NCI-H345 treated with DMSO at 0.1 percent for 48 hours (cell line): ENCODE measurements around the gene FNBP1L.
"Not testable (repeated sequence)": the region's sequence is repeated elsewhere in the genome, so short reads cannot be mapped to it uniquely, and the experiment has no call there.

Source experiments
- DNase-seq: peaks from one replicate; lab custom pipeline; 2025; ENCODE audit not compliant: unreplicated experiment; lab: John Stamatoyannopoulos, UW

The FNBP1L gene

DNA sequence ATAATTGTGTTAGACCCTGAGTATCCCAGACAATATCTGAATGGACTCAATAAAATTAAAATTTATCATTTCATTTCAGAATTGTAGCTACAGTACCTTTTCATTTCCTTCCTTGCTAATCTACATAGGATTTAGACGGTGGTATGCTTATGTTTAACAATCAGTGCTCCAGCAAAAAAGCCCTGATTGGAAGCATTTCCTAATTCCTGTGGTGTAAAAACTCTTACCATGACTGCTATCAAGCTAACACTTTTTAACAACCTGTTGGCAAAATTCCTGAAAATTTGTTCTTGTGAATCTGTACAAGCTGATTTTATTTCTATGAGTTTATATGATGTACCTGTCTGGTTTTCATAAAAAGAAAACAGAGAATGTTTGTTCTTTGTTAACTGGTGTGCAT is 5.2 kb upstream of the FNBP1L start:
- no peak for DNase-seq

DNA sequence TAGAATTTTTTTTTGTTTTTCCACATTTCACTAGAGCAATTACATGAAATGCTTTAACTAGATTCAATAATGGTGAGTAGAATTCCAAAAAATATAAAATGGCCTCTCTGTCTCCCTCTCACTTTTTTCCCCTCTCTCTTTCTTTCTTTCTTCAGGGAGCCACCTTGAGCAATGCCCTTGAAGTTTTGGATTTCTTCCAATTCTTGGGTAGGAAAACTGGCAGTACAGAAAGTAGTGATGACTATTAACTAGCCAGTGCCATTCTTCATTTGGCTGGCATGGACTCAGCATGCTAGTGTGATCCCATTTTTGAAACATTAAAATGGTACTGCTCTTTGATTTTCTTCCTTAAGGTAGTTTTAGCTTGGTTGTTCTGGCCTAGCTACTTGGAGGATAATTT is 4.5 kb upstream of the FNBP1L start:
- DNase-seq: no peak

DNA sequence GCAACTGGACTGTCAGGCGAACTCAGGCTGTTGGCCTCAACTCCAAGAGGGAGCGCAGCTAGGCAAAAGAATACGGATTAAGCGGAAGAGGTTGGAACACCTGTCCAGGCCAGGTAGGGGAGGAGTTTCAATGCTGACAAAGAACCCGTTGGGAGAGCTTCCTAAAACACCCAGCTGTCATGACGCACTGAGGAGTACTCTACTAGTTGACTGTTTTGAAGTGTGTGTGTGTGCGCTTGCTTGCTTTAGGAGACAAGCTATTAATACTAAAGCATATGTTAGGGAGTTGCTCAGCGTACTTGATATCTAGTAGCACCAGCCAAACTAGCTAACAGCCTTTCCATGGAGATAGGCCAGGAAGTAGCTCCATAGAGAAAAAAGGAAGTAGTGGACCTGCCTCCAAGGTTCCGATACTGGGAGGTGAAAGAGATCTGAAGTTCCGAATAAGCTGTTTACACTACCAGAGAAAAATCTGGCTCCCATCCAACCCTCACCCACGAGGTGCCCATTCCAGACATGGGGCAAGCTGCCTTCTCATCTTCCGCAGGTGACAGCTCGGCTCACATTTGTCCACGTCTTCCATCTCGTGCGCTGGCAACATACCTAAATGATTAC is 974 bp upstream of the FNBP1L start:
- peak; percentile 82 for DNase-seq

- DNase-seq: peak; percentile 18
These were observed 519 bp downstream of the FNBP1L start for GRCh38 chr1:93448292-93448982.

DNA sequence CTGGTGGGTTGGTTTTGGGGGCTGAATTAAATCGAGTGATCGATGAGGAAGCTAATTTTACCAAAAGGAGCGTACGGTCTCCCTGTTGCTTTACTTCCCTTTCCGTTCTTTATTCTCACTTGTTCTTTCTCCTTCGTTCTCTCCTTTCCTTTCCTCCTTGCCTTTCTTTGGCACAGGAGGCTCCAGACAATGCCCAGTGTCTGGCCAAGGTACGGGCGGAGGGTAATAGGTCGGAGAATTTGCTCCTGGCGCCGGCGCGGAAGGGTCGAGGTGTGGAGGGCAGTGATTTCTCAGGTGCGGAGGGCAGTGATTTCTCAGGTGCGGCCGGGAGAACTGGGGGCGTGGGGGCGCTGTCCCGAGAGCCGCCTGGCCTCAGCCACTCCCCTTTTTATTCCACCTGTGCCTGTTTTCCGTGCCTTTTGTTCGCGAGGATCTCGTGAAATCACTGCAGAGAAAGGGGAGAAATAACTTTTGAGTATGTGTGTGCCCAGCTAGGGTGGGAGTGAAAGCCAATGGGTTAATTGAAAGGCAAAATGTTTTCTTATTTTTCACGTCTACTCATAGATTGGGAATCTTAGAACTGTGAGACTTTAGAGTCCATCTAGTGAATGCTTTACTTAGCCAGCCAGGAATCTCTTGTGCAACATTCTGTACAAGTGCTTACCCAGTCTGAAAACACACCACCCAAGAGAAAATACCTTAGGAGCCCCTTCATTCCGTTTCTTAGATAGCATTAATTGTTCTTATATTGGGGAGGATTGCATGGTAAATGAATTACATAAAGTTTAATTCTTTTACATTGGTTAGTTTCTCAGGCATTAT is 1.3 kb downstream of the FNBP1L start:
- DNase-seq: peak; percentile 29

- DNase-seq: no peak
These were observed 2.4 kb downstream of the FNBP1L start for GRCh38 chr1:93450321-93450720.

GRCh38 chr1:93453911-93454310 is 6.0 kb downstream of the FNBP1L start:
- no peak for DNase-seq

GRCh38 chr1:93459126-93459525 is 11.2 kb downstream of the FNBP1L start:
- no peak for DNase-seq

- no peak for DNase-seq
These were observed 13.3 kb downstream of the FNBP1L start for GRCh38 chr1:93461236-93461635.

GRCh38 chr1:93463960-93464359 is 16.0 kb downstream of the FNBP1L start:
- no peak for DNase-seq

DNA sequence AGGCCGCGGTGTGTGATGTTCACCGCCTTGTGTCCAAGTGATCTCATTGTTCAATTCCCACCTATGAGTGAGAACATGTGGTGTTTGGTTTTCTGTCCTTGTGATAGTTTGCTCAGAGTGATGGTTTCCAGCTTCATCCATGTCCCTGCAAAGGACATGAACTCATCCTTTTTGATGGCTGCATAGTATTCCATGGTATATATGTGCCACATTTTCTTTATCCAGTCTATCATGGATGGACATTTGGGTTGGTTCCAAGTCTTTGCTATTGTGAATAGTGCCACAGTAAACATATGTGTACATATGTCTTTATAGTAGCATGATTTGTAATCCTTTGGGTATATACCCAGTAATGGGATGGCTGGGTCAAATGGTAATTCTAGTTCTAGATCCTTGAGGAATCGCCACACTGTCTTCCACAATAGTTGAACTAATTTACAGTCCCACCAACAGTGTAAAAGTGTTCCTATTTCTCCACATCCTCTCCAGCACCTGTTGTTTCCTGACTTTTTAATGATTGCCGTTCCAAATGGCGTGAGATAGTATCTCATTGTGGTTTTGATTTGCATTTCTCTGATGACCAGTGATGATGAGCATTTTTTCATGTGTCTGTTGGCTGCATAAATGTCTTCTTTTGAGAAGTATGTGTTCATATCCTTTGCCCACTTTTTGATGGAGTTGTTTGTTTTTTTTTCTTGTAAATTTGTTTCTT is 17.6 kb downstream of the FNBP1L start:
- DNase-seq: not testable (repeated sequence)

GRCh38 chr1:93467606-93468005 is 19.7 kb downstream of the FNBP1L start:
- DNase-seq: no peak

GRCh38 chr1:93468662-93469061 is 20.7 kb downstream of the FNBP1L start:
- no peak for DNase-seq

DNA sequence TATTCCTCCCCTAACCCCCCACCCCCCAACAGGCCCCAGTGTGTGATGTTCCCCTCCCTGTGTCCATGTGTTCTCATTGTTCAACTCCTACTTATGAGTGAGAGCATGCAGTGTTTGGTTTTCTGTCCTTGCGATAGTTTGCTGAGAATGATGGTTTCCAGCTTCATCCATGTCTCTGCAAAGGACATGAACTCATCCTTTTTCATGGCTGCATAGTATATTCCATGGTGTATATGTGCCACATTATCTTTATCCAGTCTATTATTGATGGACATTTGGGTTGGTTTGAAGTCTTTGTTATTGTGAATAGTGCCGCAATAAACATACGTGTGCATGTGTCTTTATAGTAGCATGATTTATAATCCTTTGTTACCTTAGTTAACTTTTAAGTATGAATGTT is 21.3 kb downstream of the FNBP1L start:
- not testable (repeated sequence) for DNase-seq

GRCh38 chr1:93471284-93471683 is 23.4 kb downstream of the FNBP1L start:
- DNase-seq: no peak

- DNase-seq: no peak
These were observed 24.0 kb downstream of the FNBP1L start for GRCh38 chr1:93471911-93472310.

DNA sequence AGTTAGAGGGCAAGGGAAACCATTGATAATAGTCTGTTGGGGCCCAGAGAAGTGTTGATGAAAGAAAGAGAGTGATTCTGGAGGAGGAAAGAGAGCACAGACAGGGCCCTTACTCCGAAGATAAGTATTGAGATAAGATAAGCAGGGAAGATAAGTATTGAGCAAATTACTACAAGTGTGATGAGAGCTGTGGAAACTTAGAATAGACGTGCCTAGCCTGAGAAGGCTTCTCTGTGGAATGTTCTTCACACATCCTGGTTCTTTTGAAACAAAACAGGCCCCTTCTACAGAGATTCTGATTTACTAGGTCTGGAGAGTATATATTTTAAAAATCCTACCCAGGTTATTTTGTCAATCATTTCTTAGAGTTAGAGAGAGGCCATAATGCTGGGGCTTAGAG is 26.4 kb downstream of the FNBP1L start:
- no peak for DNase-seq

DNA sequence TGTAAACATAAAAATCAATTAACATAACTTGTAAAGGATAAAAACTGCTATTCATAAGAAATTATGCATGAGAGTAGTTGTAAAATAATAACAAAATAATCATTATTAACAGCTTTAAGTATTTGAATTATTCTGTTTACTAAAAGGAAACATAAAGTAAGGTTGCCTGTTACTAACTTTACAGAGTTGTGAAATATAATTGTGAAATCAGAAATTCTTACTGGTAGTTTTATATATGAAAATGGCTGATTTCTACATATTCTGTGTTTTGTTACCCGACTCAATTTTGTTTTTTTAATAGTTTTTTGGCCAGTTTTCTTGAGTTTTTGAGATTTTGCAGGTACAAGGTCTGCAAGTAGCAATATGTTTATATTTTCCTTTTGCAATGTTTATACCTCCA is 27.8 kb downstream of the FNBP1L start:
- DNase-seq: no peak

GRCh38 chr1:93479133-93479745 is 31.3 kb downstream of the FNBP1L start:
- DNase-seq: not testable (repeated sequence)

DNA sequence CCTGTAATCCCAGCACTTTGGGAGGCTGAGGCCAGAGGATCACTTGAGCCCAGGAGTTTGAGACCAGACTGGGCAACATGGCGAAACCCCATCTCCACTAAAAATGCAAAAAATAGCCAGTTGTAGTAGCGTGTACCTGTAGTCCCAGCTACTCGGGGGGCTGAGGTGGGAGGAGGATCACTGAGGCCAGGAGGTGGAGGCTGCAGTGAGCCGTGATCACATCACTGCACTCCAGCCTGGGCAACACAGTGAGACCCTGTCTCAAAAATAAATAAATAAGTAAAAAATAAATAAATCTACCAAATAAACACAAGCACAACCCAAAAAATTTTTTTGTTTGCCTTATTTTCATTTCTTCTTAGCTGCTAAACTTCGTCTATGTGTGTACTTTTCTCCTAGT is 34.0 kb downstream of the FNBP1L start:
- not testable (repeated sequence) for DNase-seq

DNA sequence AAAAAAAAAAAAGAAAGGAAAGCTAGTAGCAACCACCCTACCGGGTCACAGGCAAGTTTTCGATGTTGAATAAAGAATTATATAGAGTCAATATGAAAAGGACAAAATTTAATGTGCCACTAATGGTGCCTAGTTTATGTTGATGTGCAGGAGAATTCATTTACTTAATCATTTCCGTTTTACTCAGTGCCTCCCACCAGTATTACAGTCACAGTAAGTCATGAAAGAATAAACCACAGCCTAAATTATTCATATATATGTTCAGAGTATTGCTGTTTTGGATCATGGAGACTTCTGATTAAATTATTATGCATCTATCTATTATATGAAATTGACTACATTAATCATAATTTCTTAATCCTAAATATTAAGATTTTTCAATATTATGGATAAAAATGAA is 35.3 kb downstream of the FNBP1L start:
- DNase-seq: no peak
